ENCODE results near the gene PLPPR4.

The PLPPR4 gene

GRCh38 chr1:99315305-99315704, 51.0 kb downstream of the PLPPR4 start:
- H3K9me2 ChIP-seq (replicated peaks; ENCODE audit: control insufficient read depth, low read length) = no peaks in the 10 kb centered on the region; the same call in 1 of the 2 replicates
- TF ChIP-seq, protein P1, sequence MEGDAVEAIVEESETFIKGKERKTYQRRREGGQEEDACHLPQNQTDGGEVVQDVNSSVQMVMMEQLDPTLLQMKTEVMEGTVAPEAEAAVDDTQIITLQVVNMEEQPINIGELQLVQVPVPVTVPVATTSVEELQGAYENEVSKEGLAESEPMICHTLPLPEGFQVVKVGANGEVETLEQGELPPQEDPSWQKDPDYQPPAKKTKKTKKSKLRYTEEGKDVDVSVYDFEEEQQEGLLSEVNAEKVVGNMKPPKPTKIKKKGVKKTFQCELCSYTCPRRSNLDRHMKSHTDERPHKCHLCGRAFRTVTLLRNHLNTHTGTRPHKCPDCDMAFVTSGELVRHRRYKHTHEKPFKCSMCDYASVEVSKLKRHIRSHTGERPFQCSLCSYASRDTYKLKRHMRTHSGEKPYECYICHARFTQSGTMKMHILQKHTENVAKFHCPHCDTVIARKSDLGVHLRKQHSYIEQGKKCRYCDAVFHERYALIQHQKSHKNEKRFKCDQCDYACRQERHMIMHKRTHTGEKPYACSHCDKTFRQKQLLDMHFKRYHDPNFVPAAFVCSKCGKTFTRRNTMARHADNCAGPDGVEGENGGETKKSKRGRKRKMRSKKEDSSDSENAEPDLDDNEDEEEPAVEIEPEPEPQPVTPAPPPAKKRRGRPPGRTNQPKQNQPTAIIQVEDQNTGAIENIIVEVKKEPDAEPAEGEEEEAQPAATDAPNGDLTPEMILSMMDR (IDR thresholded peaks at IDR 0.05; ENCODE audit: low read depth, low read length, poor library complexity, severe bottlenecking) = no peak
- TF ChIP-seq EZH2phosphoT487 (IDR thresholded peaks at IDR 0.05; ENCODE audit: borderline replicate concordance, low read length) = no peak

DNA sequence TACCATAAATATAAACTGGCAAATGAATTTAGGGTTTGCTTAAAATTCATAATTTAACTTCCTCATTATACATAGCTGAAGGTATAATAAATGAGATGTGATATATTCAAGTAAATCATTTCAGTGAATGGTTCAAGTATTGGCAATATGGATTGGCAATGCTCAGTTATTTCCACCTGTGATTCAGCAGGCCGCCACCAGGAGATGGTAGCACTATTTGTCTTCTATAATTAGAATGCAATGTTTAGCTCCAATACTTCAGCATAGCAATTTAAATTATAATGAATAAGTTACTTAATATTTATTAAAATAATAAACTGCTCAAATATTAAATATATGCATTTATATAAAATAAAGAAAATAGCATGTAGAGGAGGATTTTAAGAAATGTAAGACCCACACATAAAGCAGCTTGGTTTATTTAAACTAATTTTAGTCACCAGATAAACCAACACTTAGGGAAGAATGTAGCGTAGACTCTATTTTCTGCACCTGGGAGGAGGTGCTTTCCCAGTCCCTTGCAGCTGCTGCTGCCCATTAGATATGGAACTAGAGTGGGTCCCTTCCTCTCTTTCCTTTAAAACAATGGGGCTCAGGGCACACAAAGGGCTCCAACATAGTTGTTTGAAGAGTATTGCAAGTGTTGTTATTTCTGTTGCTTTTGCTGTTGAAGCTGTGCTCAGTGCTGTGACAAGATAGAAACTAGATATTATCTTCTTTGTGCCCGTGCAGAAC, 62.1 kb downstream of the PLPPR4 start:
- Histone ChIP-seq H3K79me2 (ENCODE audit: control insufficient read depth, low read length) (no peaks in the 10 kb centered on the region), H3K4me2 (ENCODE audit: low read length) (no peak overlapping the region), H3K27ac (ENCODE audit: low read depth, low read length) (no peak overlapping the region), H3K9me2 (replicated peaks; ENCODE audit: control insufficient read depth, low read length) (no peaks in the 10 kb centered on the region), H3K27me3 (ENCODE audit: control insufficient read depth, low read length) (no peaks in the 10 kb centered on the region; the same call in 1 of the 2 replicates), H3K4me1 (ENCODE audit: control insufficient read depth, low read length) (no peaks in the 10 kb centered on the region), H3K4me3 (ENCODE audit: low read length) (no peak overlapping the region), H3K9me3 (ENCODE audit: control insufficient read depth, insufficient read depth, low read length) (no peaks in the 10 kb centered on the region), H3F3A (ENCODE audit: control insufficient read depth, insufficient read depth) (no peaks in the 10 kb centered on the region), H4K20me1 (ENCODE audit: control insufficient read depth, insufficient read depth, low read depth, low read length) (no peaks in the 10 kb centered on the region), H3K36me3 (ENCODE audit: control insufficient read depth, low read length) (no peaks in the 10 kb centered on the region)
- TF ChIP-seq, protein P1 (IDR thresholded peaks at IDR 0.05; ENCODE audit: low read depth, low read length, poor library complexity, severe bottlenecking) = no peak
- no peak for TF ChIP-seq EZH2phosphoT487 (IDR thresholded peaks at IDR 0.05; ENCODE audit: borderline replicate concordance, low read length)

More at GRCh38 chr1:99315305-99315704, 51.0 kb downstream of the PLPPR4 start:
- no peaks in the 10 kb centered on the region for H3K36me3 ChIP-seq (ENCODE audit: control insufficient read depth, low read length)
- H3K27me3 ChIP-seq (ENCODE audit: control insufficient read depth, low read length) = no peaks in the 10 kb centered on the region
- no peak overlapping the region for H3K4me3 ChIP-seq (ENCODE audit: low read length)
- no peaks in the 10 kb centered on the region for H3K79me2 ChIP-seq (ENCODE audit: control insufficient read depth, low read length)
- no peaks in the 10 kb centered on the region for H3F3A ChIP-seq (ENCODE audit: control insufficient read depth, insufficient read depth)
- no peak overlapping the region for H3K4me2 ChIP-seq (ENCODE audit: low read length)
- no peaks in the 10 kb centered on the region for H4K20me1 ChIP-seq (ENCODE audit: control insufficient read depth, insufficient read depth, low read depth, low read length)
- no peak overlapping the region for H3K27ac ChIP-seq (ENCODE audit: low read depth, low read length)
- H3K4me1 ChIP-seq (ENCODE audit: control insufficient read depth, low read length) = no peaks in the 10 kb centered on the region
- no peaks in the 10 kb centered on the region for H3K9me3 ChIP-seq (ENCODE audit: control insufficient read depth, insufficient read depth, low read length)

- Histone ChIP-seq H3K9me3 (ENCODE audit: control insufficient read depth, insufficient read depth, low read length) (no peaks in the 10 kb centered on the region), H3K36me3 (ENCODE audit: control insufficient read depth, low read length) (no peaks in the 10 kb centered on the region), H3K4me3 (ENCODE audit: low read length) (no peak overlapping the region), H4K20me1 (ENCODE audit: control insufficient read depth, insufficient read depth, low read depth, low read length) (no peaks in the 10 kb centered on the region), H3F3A (ENCODE audit: control insufficient read depth, insufficient read depth) (no peaks in the 10 kb centered on the region), H3K27ac (ENCODE audit: low read depth, low read length) (no peak overlapping the region), H3K79me2 (ENCODE audit: control insufficient read depth, low read length) (no peaks in the 10 kb centered on the region), H3K9me2 (replicated peaks; ENCODE audit: control insufficient read depth, low read length) (no peaks in the 10 kb centered on the region), H3K4me1 (ENCODE audit: control insufficient read depth, low read length) (no peaks in the 10 kb centered on the region), H3K27me3 (ENCODE audit: control insufficient read depth, low read length) (no peaks in the 10 kb centered on the region; the same call in 1 of the 2 replicates), H3K4me2 (ENCODE audit: low read length) (no peak overlapping the region)
- TF ChIP-seq, protein P1 (IDR thresholded peaks at IDR 0.05; ENCODE audit: low read depth, low read length, poor library complexity, severe bottlenecking) = no peak
Observed at GRCh38 chr1:99327357-99327756, 63.1 kb downstream of the PLPPR4 start.

Measured in DOHH2 (cell line).